Adrenal gland (tissue), 5 donors: ENCODE results near the gene PRDM16.

Source experiments
- CTCF ChIP-seq, 6 experiments: fragments of 450-650 bp in 4 of 6; fragments of 200-600 bp in 2 of 6; sonication (generic) in 1 of 6; IDR thresholded peaks; 1 replicate in 5 of 6; 2 replicates in 1 of 6; pipeline versions ENCODE4 v1.5.1 to v1.8.0; 2016 to 2021; ENCODE audit warnings: antibody characterized with exemption in 6 of 6, mild to moderate bottlenecking in 2 of 6, moderate library complexity in 1 of 6
- POLR2A ChIP-seq, 2 donors: fragments of 450-650 bp; IDR thresholded peaks; one replicate each; pipeline ENCODE4 v1.6.1; 2017; ENCODE audit warnings: antibody characterized with exemption in 2 of 2, mild to moderate bottlenecking in 2 of 2, moderate library complexity in 1 of 2
- donor health status: DM: no; HTN: no; CAD: no.

DNA sequence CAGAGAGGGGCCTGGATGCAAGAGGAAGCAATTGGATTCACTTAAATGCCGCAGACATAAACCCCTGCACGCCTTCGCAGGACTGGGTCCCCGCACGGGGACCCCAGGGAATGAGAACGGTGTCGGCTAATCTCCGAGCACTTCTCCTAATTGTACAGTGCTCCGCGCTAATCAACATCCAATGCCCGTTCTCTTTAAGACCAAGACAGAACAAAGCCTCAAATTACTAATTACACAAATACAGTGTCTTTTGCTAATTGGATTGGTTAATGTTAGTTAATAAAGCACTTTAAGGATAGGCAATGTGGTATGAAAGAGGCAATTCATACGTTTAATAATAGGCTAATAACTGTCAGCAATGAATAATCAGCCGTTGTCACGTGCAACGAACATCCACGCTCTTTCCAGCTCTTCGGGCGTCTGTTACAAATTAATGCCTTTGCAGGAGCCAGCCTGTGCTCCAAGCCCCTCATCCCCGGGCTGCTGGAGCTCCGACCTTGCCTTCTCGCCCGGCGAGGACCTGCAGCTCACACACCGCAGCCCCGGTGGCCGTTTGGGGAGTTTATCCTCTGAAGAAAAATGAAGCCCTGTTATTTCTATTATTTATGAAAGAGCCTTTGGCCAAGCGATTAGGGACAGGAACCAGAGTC, 157.8 kb downstream of the PRDM16 start:
- TF ChIP-seq POLR2A (IDR thresholded peaks at IDR 0.05), result no peak
- TF ChIP-seq CTCF (IDR thresholded peaks at IDR 0.05), result no peak
